COLO668 (cell line): Measurements from ENCODE around the gene MRPS17.

Experiments
- DNase-seq: peaks from one replicate; lab custom pipeline; 2025; ENCODE audit not compliant: unreplicated experiment; lab: John Stamatoyannopoulos, UW

MRPS17 gene

GRCh38 chr7:55951637-55952351 lies at the start of gene MRPS17:
TSS of gene MRPS17 (plus strand) at chr7:55951877. CDS start at chr7:55953196, 1,319 bp downstream.
- peak; percentile 93 for DNase-seq

- DNase-seq, result no peak
Observed at GRCh38 chr7:55903985-55904759, 47.5 kb upstream of the MRPS17 start.

GRCh38 chr7:55912748-55913158 lies 38.9 kb upstream of the MRPS17 start:
- no peak for DNase-seq

GRCh38 chr7:55917771-55918170 lies 33.9 kb upstream of the MRPS17 start:
- DNase-seq, result no peak

- DNase-seq, result no peak
Observed at GRCh38 chr7:55928006-55928767, 23.5 kb upstream of the MRPS17 start.

GRCh38 chr7:55931421-55932151 lies 20.1 kb upstream of the MRPS17 start:
- DNase-seq, result no peak

GRCh38 chr7:55939514-55940123 lies 12.1 kb upstream of the MRPS17 start:
- DNase-seq, result no peak

GRCh38 chr7:55946545-55946944 lies 5.1 kb upstream of the MRPS17 start:
- no peak for DNase-seq

- DNase-seq, result peak; percentile 38
Observed at GRCh38 chr7:55952352-55952671, 635 bp downstream of the MRPS17 start.

GRCh38 chr7:55953707-55954475 lies 2.2 kb downstream of the MRPS17 start:
- DNase-seq, result no peak

- no peak for DNase-seq
Observed at GRCh38 chr7:55957190-55957589, 5.5 kb downstream of the MRPS17 start.

- DNase-seq, result no peak
Observed at GRCh38 chr7:55962014-55962413, 10.3 kb downstream of the MRPS17 start.

- no peak for DNase-seq
Observed at GRCh38 chr7:55963584-55964168, 12.0 kb downstream of the MRPS17 start.

GRCh38 chr7:55964261-55965099 lies 12.8 kb downstream of the MRPS17 start, which contains the start of gene NIPSNAP2:
TSS of gene NIPSNAP2 (plus strand) at chr7:55964585. CDS start at chr7:55964610, 25 bp downstream.
- DNase-seq, result peak; percentile 82

- DNase-seq, result no peak
Observed at GRCh38 chr7:55965100-55965470, 13.4 kb downstream of the MRPS17 start.

GRCh38 chr7:55965805-55966421 lies 14.2 kb downstream of the MRPS17 start:
- DNase-seq, result peak; percentile 10

- DNase-seq, result peak; percentile 5
Observed at GRCh38 chr7:55966851-55967250, 15.2 kb downstream of the MRPS17 start.

GRCh38 chr7:55969391-55969790 lies 17.7 kb downstream of the MRPS17 start:
- peak; percentile 68 for DNase-seq
